ENCODE results near the gene RNF180.

DNA sequence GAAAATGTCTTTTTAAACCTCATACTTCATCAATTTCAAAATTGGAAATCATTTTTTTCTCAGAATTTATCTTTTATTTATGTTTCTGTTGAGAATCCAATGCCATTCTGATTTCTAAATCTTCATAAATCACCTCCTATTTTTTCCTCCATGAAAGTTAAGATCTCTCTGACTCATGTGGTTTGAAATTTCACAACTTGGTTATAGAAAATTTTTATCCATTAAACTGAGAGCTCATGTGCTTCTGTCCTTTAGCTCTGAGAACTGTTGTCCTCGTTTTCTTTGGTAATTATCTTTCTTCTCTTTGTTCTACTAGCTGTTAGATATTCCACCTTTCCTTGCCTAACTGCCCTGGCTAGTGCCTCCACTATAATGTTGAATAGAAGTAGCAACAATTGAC is 1.5 kb upstream of the RNF180 start:
- TF ChIP-seq USF2 (IDR thresholded peaks at IDR 0.05) (no peak), MAZ (IDR thresholded peaks at IDR 0.05; ENCODE audit: borderline replicate concordance, low read depth, low read length) (no peak), REST (IDR thresholded peaks at IDR 0.05) (no peak), POLR2A (IDR thresholded peaks at IDR 0.05; ENCODE audit: low read length) (no peak), EP300 (IDR thresholded peaks at IDR 0.05) (no peak), HOXB5 (CRISPR knock-in tag; IDR thresholded peaks at IDR 0.05) (no peak), FOSL2 (IDR thresholded peaks at IDR 0.05) (no peak), FOSL2 (CRISPR knock-in tag; IDR thresholded peaks at IDR 0.05) (no peak), CHD4 (IDR thresholded peaks at IDR 0.05; ENCODE audit: borderline replicate concordance) (no peak), RAD21 (conservative IDR thresholded peaks at IDR 0.05 in 1 of 2, IDR thresholded peaks at IDR 0.05 in 1 of 2) (no peak), CHD2 (IDR thresholded peaks at IDR 0.05; ENCODE audit: low read length, partially characterized antibody) (no peak)
- TF ChIP-seq, protein P1, sequence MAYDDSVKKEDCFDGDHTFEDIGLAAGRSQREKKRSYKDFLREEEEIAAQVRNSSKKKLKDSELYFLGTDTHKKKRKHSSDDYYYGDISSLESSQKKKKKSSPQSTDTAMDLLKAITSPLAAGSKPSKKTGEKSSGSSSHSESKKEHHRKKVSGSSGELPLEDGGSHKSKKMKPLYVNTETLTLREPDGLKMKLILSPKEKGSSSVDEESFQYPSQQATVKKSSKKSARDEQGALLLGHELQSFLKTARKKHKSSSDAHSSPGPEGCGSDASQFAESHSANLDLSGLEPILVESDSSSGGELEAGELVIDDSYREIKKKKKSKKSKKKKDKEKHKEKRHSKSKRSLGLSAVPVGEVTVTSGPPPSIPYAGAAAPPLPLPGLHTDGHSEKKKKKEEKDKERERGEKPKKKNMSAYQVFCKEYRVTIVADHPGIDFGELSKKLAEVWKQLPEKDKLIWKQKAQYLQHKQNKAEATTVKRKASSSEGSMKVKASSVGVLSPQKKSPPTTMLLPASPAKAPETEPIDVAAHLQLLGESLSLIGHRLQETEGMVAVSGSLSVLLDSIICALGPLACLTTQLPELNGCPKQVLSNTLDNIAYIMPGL (CRISPR knock-in tag; IDR thresholded peaks at IDR 0.05; ENCODE audit: borderline replicate concordance): no peak
- TF ChIP-seq, protein P2, sequence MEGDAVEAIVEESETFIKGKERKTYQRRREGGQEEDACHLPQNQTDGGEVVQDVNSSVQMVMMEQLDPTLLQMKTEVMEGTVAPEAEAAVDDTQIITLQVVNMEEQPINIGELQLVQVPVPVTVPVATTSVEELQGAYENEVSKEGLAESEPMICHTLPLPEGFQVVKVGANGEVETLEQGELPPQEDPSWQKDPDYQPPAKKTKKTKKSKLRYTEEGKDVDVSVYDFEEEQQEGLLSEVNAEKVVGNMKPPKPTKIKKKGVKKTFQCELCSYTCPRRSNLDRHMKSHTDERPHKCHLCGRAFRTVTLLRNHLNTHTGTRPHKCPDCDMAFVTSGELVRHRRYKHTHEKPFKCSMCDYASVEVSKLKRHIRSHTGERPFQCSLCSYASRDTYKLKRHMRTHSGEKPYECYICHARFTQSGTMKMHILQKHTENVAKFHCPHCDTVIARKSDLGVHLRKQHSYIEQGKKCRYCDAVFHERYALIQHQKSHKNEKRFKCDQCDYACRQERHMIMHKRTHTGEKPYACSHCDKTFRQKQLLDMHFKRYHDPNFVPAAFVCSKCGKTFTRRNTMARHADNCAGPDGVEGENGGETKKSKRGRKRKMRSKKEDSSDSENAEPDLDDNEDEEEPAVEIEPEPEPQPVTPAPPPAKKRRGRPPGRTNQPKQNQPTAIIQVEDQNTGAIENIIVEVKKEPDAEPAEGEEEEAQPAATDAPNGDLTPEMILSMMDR (IDR thresholded peaks at IDR 0.05): no peak

All from A549 (cell line).